Type B pancreatic cell (in vitro differentiated cells): Measurements from ENCODE around the gene KIF5B. TPM values are rescaled to one million over a fixed set of nuclear protein-coding genes. Genes with fewer than 3 reads are reported as not detected.
"Not testable (repeated sequence)": the region's sequence is repeated elsewhere in the genome, so short reads cannot be mapped to it uniquely, and the experiment has no call there.

Experiments used
- DNase-seq: peaks from one replicate; pipeline ENCODE4 v3.0.0; 2021; ENCODE audit warnings: mixed read lengths; ENCODE audit not compliant: unreplicated experiment; ENCODE audit errors: extremely low spot score
- H3K27ac Mint-ChIP-seq: 2 replicates; pipeline ENCODE4 v1.8.0; 2021; ENCODE audit warnings: mild to moderate bottlenecking, mixed read lengths
- H3K27me3 Mint-ChIP-seq: 2 replicates; pipeline ENCODE4 v1.8.0; 2021; ENCODE audit warnings: mixed read lengths
- H3K36me3 Mint-ChIP-seq: 2 replicates; pipeline ENCODE4 v1.8.0; 2021; ENCODE audit warnings: mixed read lengths
- H3K4me1 Mint-ChIP-seq: one replicate; pipeline ENCODE4 v1.8.0; 2021; ENCODE audit warnings: mixed read lengths; ENCODE audit not compliant: unreplicated experiment
- H3K4me3 Mint-ChIP-seq: 2 replicates; pipeline ENCODE4 v1.8.0; 2021; ENCODE audit warnings: mild to moderate bottlenecking, mixed read lengths
- H3K9me3 Mint-ChIP-seq: 2 replicates; pipeline ENCODE4 v1.8.0; 2021; ENCODE audit warnings: mixed read lengths
- total RNA-seq: library from RNA; stranded (reverse); gene quantifications from 2 replicates; pipeline ENCODE4 v1.2.1, GENCODE V29; 2021; ENCODE audit warnings: low replicate concordance
- TF ChIP-seq, protein P1 (sequence below): fragments of 200-600 bp; sonication (generic); conservative IDR thresholded peaks from 2 replicates; pipeline ENCODE4 v1.5.0; 2021; ENCODE audit warnings: antibody characterized with exemption, mild to moderate bottlenecking

Gene KIF5B
- total RNA-seq, 1 donor from 2014 or later: 88.3 TPM

DNA sequence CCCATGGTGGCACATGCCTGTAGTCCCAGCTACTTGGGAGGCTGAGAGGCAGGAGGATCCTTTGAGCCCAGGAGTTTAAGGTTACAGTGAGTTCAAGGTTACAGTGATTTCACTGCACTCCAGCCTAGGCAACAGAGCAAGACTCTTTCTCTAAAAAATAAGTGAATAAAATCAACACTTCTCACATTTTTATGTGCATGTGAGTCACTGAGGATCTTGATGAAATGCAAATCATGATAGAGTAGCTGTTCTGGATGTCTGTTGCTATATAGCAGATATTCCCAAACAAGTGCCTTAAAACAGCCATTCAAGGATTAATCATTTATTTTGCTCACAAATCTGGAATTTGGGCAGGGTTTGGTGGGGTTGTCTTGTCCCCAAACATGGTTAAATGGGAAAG, 65.3 kb downstream of the KIF5B start:
- DNase-seq: no peak
- H3K4me3 Mint-ChIP-seq: no peak overlapping the region
- H3K4me1 Mint-ChIP-seq: no peaks in the 10 kb centered on the region
- peaks cover 7% of the 10 kb centered on the region for H3K9me3 Mint-ChIP-seq
- H3K27ac Mint-ChIP-seq: no peak overlapping the region
- TF ChIP-seq, protein P1, sequence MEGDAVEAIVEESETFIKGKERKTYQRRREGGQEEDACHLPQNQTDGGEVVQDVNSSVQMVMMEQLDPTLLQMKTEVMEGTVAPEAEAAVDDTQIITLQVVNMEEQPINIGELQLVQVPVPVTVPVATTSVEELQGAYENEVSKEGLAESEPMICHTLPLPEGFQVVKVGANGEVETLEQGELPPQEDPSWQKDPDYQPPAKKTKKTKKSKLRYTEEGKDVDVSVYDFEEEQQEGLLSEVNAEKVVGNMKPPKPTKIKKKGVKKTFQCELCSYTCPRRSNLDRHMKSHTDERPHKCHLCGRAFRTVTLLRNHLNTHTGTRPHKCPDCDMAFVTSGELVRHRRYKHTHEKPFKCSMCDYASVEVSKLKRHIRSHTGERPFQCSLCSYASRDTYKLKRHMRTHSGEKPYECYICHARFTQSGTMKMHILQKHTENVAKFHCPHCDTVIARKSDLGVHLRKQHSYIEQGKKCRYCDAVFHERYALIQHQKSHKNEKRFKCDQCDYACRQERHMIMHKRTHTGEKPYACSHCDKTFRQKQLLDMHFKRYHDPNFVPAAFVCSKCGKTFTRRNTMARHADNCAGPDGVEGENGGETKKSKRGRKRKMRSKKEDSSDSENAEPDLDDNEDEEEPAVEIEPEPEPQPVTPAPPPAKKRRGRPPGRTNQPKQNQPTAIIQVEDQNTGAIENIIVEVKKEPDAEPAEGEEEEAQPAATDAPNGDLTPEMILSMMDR: no peak
- H3K27me3 Mint-ChIP-seq: no peaks in the 10 kb centered on the region
- H3K36me3 Mint-ChIP-seq: no peaks in the 10 kb centered on the region

DNA sequence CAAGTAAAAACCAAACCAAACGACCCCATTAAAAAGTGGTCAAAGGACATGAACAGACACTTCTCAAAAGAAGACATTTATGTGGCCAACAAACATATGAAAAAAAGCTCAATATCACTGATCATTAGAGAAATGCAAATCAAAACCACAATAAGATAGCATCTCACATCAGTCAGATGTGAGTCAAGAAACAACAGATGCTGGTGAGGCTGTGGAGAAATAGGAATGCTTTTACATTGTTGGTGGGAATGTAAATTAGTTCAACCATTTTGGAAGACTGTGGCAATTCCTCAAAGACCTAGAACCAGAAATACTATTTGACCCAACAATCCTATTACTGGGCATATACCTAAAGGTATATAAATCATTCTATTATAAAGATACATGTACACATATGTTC, 68.4 kb downstream of the KIF5B start:
- H3K9me3 Mint-ChIP-seq, H3K36me3 Mint-ChIP-seq, H3K4me1 Mint-ChIP-seq, H3K27me3 Mint-ChIP-seq, DNase-seq, H3K27ac Mint-ChIP-seq, H3K4me3 Mint-ChIP-seq: not testable (repeated sequence)

DNA sequence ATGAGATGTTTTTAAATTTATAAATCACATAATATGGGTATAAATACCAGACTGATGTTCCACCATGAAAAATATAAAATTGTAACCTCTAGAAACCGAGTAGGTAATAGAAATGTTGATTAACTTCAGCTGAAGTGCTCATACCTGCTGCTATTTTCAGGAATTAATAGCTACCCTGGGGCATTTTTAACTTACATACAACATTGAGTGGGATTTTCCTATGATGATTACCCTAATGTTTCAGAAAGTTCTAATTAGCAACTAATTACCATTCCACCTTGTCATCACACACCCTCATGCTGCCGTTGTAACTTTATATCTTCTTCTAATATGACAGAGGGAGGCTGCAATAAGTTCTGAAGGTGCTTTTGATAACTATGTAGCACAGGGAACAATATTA, 74.1 kb downstream of the KIF5B start:
- H3K4me3 Mint-ChIP-seq: no peak overlapping the region
- DNase-seq: no peak
- TF ChIP-seq, protein P1: no peak
- H3K27me3 Mint-ChIP-seq: no peaks in the 10 kb centered on the region
- H3K4me1 Mint-ChIP-seq: no peaks in the 10 kb centered on the region
- no peak overlapping the region for H3K27ac Mint-ChIP-seq
- peaks cover 3% of the 10 kb centered on the region for H3K9me3 Mint-ChIP-seq
- no peaks in the 10 kb centered on the region for H3K36me3 Mint-ChIP-seq

DNA sequence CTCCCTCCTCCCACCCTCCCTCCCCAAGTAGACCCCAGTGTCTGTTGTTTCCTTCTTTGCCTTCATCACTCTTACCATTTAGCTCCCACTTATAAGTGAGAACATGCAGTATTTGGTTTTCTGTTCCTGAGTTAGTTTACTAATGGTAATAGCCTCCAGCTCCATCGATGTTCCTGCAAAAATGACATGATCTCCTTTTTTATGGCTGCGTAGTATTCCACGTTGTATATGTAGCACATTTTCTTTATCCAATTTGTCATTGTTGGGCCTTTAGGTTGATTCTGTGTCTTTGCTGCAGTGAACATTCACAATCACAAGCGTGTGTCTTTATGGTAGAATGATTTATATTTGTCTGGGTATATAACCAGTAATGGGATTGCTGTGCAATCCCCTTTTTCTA, 75.8 kb downstream of the KIF5B start:
- Mint-ChIP-seq H3K36me3 (no peaks in the 10 kb centered on the region), H3K9me3 (no peaks in the 10 kb centered on the region), H3K4me1 (no peaks in the 10 kb centered on the region), H3K4me3 (no peak overlapping the region), H3K27ac (no peak overlapping the region), H3K27me3 (no peaks in the 10 kb centered on the region)
- TF ChIP-seq, protein P1: no peak
- no peak for DNase-seq

DNA sequence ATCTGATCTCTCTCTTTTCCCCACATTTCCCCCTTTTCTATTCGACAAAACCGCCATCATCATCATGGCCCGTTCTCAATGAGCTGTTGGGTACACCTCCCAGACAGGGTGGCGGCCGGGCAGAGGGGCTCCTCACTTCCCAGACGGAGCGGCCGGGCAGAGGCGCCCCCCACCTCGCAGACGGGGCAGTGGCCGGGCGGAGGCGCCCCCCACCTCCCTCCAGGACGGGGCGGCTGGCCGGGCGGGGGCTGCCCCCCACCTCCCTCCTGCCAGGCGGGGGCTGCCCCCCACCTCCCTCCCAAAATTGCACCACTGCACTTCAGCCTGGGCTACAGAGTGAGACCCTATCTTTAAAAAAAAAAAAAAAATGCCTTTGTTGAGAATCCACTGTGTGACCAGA, 77.2 kb downstream of the KIF5B start:
- H3K27ac Mint-ChIP-seq, H3K4me1 Mint-ChIP-seq, H3K9me3 Mint-ChIP-seq, H3K27me3 Mint-ChIP-seq, DNase-seq, H3K36me3 Mint-ChIP-seq, H3K4me3 Mint-ChIP-seq: not testable (repeated sequence)

DNA sequence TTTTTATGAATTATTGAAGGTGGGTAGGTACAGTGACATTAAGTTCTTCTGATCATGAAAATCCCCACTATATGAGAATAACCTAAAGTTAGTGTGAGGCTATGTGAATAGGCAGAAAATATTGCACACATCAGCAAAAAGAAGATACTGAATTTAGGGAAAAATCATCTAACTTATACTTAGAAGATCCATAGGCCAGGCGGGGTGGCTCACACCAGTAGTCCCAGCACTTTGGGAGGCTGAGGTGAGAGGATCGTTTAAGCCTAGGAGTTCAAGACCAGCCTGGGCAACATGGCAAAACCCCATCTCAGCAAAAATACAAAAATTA, 78.1 kb downstream of the KIF5B start:
- Mint-ChIP-seq H3K27me3 (no peaks in the 10 kb centered on the region), H3K4me1 (peaks cover 7% of the 10 kb centered on the region), H3K9me3 (no peaks in the 10 kb centered on the region), H3K4me3 (no peak overlapping the region), H3K27ac (no peak overlapping the region), H3K36me3 (no peaks in the 10 kb centered on the region)
- no peak for DNase-seq
- TF ChIP-seq, protein P1: no peak

DNA sequence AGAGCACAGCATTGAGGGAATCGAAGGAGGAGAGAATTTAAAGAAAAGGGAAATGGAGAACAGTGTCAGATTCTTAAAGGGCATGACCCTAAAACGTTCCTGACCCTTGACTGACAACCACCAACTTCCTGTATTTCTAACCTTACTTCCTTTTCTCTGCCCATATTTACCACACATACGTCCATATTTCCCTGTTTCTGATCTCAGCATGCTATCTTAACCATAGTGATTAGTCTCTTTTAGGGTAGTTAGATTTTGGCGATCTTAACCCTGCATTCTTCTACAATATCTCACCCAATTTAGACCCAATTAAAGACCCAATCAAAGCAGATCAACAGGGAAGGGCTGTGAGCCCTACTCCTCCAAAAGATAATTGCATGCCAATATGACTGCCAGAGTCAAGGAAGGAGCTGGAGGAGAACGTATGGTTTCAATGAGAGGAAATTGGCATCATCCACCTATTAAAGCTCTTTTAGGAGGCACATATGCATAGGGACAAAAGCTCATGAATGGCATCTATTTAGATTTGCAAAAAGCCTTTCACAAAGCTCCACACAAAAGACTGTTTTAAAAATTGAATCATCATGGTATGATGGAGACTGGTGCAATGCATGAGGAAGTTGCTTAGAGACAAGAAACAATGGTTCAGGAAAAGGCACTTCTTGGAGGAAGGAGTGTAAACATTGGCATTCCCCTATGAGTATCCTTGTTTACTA, 78.6 kb downstream of the KIF5B start:
- Mint-ChIP-seq H3K4me3 (no peak overlapping the region), H3K9me3 (no peaks in the 10 kb centered on the region), H3K27me3 (no peaks in the 10 kb centered on the region), H3K36me3 (no peaks in the 10 kb centered on the region), H3K27ac (no peak overlapping the region), H3K4me1 (peaks cover 7% of the 10 kb centered on the region)
- TF ChIP-seq, protein P1: no peak
- no peak for DNase-seq
